ENCODE results near the gene NPFF.

Gene NPFF

DNA sequence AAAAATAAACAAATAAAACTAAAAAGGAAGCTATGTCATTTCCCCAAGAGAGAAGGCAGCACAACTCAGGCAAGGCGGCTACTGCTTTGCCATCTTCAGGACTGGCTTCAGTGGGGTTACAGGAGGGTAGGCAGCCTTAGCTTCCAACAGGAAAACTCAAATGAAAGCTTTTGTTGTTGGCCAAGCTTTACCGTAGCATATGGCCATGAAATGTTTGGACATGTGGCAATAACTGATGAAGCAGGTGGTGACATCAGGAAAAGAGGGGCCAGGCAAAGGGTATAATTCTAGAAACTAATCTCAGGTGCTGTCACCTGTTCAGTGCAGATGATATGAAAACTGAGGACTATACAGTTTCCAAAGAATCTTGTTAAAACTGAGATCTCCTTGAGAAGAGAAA, 22.8 kb upstream of the NPFF start:
- no peak overlapping the region for H3K4me3 ChIP-seq (ENCODE audit: low read length)
- no peak for DNase-seq (ENCODE audit: low read depth)
- TF ChIP-seq, protein P1, sequence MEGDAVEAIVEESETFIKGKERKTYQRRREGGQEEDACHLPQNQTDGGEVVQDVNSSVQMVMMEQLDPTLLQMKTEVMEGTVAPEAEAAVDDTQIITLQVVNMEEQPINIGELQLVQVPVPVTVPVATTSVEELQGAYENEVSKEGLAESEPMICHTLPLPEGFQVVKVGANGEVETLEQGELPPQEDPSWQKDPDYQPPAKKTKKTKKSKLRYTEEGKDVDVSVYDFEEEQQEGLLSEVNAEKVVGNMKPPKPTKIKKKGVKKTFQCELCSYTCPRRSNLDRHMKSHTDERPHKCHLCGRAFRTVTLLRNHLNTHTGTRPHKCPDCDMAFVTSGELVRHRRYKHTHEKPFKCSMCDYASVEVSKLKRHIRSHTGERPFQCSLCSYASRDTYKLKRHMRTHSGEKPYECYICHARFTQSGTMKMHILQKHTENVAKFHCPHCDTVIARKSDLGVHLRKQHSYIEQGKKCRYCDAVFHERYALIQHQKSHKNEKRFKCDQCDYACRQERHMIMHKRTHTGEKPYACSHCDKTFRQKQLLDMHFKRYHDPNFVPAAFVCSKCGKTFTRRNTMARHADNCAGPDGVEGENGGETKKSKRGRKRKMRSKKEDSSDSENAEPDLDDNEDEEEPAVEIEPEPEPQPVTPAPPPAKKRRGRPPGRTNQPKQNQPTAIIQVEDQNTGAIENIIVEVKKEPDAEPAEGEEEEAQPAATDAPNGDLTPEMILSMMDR (conservative IDR thresholded peaks at IDR 0.05; ENCODE audit: low read depth, low read length): no peak

DNA sequence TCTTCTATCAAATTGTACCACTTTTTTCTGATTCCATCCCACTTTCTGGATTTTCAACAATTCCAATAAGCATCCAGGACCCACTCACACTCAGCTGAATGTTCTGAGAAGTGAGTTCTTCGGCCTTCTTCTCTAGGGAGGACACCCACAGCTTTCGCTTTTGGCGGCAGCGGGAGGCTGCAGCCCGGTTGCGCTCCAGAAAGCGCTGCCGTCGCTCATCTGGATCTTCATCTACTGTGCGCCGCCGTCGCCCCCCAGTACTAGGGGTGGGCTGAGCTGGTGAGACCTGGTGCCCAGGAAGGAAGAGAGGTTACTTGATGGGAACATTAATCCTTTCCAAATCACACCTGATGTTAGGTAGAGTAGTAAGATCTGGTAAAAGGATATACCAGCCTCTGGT, 17.2 kb upstream of the NPFF start:
- no peak overlapping the region for H3K4me3 ChIP-seq (ENCODE audit: low read length)
- TF ChIP-seq, protein P1 (conservative IDR thresholded peaks at IDR 0.05; ENCODE audit: low read depth, low read length): no peak
- DNase-seq (ENCODE audit: low read depth): no peak

DNA sequence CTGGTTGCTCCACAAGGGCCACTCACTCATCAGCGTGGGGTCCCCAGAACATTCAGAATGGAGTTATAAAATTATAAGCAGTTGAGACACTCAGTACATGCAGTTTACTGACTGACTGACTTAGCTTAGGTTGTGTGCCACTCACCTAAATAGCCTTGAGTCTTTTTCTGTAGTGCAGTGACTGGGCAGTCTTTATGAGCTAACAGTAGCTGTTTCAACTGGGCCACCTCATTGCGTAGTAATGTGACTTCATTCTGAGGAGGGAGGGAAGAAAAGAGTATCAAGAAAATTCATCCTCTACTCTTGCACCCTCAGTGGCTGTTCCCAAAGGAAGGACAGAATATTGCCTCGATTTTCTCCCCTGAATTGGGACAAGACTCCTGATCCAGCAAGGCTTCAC, 15.8 kb upstream of the NPFF start:
- DNase-seq (ENCODE audit: low read depth): no peak
- H3K4me3 ChIP-seq (ENCODE audit: low read length): no peak overlapping the region
- TF ChIP-seq, protein P1 (conservative IDR thresholded peaks at IDR 0.05; ENCODE audit: low read depth, low read length): no peak

DNA sequence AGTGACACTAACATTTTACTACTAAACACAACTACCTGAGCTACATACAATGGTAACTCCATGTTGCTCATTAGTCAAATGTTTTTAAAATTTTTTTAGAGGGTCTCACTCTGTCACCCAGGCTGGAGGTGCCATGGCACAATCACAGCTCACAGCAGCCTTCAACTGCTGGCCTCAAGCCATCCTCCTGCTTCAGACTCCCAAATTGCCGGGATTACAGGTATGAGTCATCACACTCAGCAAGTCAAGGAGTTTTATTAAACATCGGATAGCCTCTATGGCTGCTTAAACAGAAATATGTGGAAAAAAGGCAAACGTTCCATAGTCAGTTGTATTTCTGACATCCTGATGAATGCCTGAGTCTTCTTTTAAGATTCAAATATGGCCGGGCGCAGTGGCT, 11.1 kb upstream of the NPFF start:
- no peak overlapping the region for H3K4me3 ChIP-seq (ENCODE audit: low read length)
- TF ChIP-seq, protein P1 (conservative IDR thresholded peaks at IDR 0.05; ENCODE audit: low read depth, low read length): no peak
- DNase-seq (ENCODE audit: low read depth): no peak

DNA sequence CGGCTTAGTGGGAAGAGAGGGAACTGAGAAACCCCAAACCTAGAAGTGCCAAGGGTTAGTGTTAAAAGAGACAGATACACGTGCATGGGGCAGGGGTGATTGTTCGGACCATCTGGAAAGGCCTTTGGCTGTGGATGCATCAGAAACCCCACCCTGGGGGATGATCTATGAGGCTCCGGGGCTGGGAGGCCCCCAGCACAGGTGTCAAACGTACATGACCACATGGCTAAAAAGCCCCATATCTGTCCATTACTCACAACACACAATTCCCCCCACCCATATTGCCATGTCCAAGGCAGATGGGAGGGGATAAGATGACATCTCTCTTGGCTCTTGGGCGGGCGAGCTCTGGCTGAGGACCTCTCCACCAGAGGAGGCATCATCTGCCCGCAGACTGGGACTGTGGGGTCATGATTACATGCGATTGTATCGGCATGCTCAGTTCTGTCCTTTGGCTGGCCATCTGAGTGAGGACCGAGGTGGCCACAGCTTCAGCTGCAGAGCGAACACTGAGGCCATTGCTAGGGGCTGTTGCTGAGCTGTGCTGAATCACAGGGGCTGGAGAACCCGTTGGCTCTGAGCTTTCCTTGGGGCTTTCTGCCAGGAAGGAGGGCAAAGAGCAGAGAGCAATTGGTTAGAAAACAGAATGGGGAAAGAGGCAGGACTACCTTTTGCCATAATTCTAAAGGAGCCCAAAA, 9.6 kb upstream of the NPFF start:
- H3K4me3 ChIP-seq (ENCODE audit: low read length): no peak overlapping the region
- TF ChIP-seq, protein P1 (conservative IDR thresholded peaks at IDR 0.05; ENCODE audit: low read depth, low read length): no peak
- no peak for DNase-seq (ENCODE audit: low read depth)

DNA sequence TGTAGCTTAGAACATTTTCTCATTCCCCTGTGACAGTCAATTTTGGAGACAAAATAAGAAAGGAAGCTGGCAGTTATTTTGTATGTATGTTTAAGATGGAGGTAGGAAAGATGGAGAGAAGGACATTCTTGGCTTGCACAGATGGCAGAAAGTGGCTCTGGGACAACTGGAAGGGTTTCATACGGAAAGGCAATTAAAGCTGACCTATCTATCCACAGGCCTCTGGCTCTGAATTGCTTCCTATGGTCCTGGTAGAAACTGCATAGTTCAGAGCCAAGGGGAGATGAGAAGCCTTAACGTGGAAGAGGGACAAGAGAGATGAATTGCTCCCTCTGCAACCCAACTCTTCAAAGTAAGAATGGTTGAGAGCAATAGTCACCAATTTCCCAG, 8.0 kb upstream of the NPFF start:
- TF ChIP-seq, protein P1 (conservative IDR thresholded peaks at IDR 0.05; ENCODE audit: low read depth, low read length): no peak

DNA sequence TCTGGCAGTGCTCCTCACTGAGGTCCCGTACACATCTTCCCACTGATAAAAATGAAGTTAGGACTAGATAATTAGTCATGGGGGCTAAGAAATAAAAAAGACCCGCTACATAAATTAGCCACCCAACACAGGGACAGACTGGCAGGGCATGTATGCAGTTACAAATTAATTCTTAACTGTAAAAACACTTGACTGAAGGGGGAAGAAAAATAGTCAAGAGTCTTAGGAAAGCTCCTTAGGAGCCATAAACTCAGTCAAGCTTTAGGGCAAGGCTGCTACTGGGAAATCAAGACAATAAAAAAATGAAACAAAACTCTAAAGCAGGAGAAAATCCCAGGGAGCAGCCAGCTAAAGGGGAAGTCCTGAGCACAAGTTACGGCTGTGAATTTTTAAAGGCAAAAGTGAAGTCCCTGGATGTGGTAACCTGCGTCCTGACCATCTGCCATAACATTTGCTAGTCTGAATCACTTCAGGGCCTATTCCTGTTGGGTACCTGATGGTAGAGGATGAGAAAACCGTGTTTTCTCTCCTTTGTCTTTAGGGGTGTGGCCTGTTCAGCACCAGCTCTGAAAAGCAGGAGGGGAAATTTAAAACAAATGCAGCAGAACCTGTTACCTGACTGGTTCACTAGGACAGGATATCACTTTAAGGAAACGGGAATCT, 7.5 kb upstream of the NPFF start:
- DNase-seq (ENCODE audit: low read depth): no peak
- TF ChIP-seq, protein P1 (conservative IDR thresholded peaks at IDR 0.05; ENCODE audit: low read depth, low read length): no peak
- H3K4me3 ChIP-seq (ENCODE audit: low read length): no peak overlapping the region

More for the DNA sequence above, 8.0 kb upstream of the NPFF start:
- no peak for DNase-seq (ENCODE audit: low read depth)
- no peak overlapping the region for H3K4me3 ChIP-seq (ENCODE audit: low read length)

Data from retinal pigment epithelial cell (primary cell).